Measurements from ENCODE around the gene TBC1D8.
A peak's percentile ranks its signal among the peaks of the same experiment; 100 is the strongest.

The TBC1D8 gene

GRCh38 chr2:101002562-101003277, 148.5 kb downstream of the TBC1D8 start:
- Histone ChIP-seq H3K4me3 (ENCODE audit: low read length) (peak overlapping the region; percentile 85), H3K36me3 (ENCODE audit: control insufficient read depth, insufficient read depth, low read length) (peaks cover 32% of the 10 kb centered on the region), H3K9ac (ENCODE audit: low read length) (peak overlapping the region; percentile 89), H3K4me1 (ENCODE audit: control insufficient read depth, insufficient read depth, low read length) (peaks cover 13% of the 10 kb centered on the region), H3K27me3 (ENCODE audit: control insufficient read depth, insufficient read depth, low read length) (no peaks in the 10 kb centered on the region), H3K27ac (ENCODE audit: low read depth, low read length) (peak overlapping the region; percentile 77)

GRCh38 chr2:101001691-101002561, 149.3 kb downstream of the TBC1D8 start, which contains the start of gene RPL31:
Gene RPL31, plus strand, starts transcription at chr2:101002289. Its CDS starts 413 bp downstream, at chr2:101002702.
- Histone ChIP-seq H3K36me3 (ENCODE audit: control insufficient read depth, insufficient read depth, low read length) (peaks cover 28% of the 10 kb centered on the region), H3K27me3 (ENCODE audit: control insufficient read depth, insufficient read depth, low read length) (no peaks in the 10 kb centered on the region), H3K4me1 (ENCODE audit: control insufficient read depth, insufficient read depth, low read length) (peaks cover 13% of the 10 kb centered on the region), H3K27ac (ENCODE audit: low read depth, low read length) (peak within 1 kb of the TSS; percentile 77), H3K9ac (ENCODE audit: low read length) (peak within 1 kb of the TSS; percentile 89), H3K4me3 (ENCODE audit: low read length) (peak within 1 kb of the TSS; percentile 85)

GRCh38 chr2:100999995-101000394, 151.2 kb downstream of the TBC1D8 start:
- Histone ChIP-seq H3K27ac (ENCODE audit: low read depth, low read length) (no peak overlapping the region), H3K36me3 (ENCODE audit: control insufficient read depth, insufficient read depth, low read length) (peaks cover 14% of the 10 kb centered on the region), H3K9ac (ENCODE audit: low read length) (no peak overlapping the region), H3K27me3 (ENCODE audit: control insufficient read depth, insufficient read depth, low read length) (no peaks in the 10 kb centered on the region), H3K4me3 (ENCODE audit: low read length) (no peak overlapping the region), H3K4me1 (ENCODE audit: control insufficient read depth, insufficient read depth, low read length) (peaks cover 13% of the 10 kb centered on the region)

- H3K4me3 ChIP-seq (ENCODE audit: low read length): no peak overlapping the region
- peaks cover 7% of the 10 kb centered on the region for H3K36me3 ChIP-seq (ENCODE audit: control insufficient read depth, insufficient read depth, low read length)
- no peaks in the 10 kb centered on the region for H3K27me3 ChIP-seq (ENCODE audit: control insufficient read depth, insufficient read depth, low read length)
- H3K9ac ChIP-seq (ENCODE audit: low read length): no peak overlapping the region
- H3K27ac ChIP-seq (ENCODE audit: low read depth, low read length): no peak overlapping the region
- peaks cover 8% of the 10 kb centered on the region for H3K4me1 ChIP-seq (ENCODE audit: control insufficient read depth, insufficient read depth, low read length)
Measured at GRCh38 chr2:100998235-100998573, 153.0 kb downstream of the TBC1D8 start.

GRCh38 chr2:100997509-100998234, 153.5 kb downstream of the TBC1D8 start:
- Histone ChIP-seq H3K9ac (ENCODE audit: low read length) (no peak overlapping the region), H3K36me3 (ENCODE audit: control insufficient read depth, insufficient read depth, low read length) (peaks cover 7% of the 10 kb centered on the region), H3K4me1 (ENCODE audit: control insufficient read depth, insufficient read depth, low read length) (peaks cover 5% of the 10 kb centered on the region), H3K27ac (ENCODE audit: low read depth, low read length) (no peak overlapping the region), H3K27me3 (ENCODE audit: control insufficient read depth, insufficient read depth, low read length) (no peaks in the 10 kb centered on the region), H3K4me3 (ENCODE audit: low read length) (no peak overlapping the region)

GRCh38 chr2:100995309-100996075, 155.7 kb downstream of the TBC1D8 start:
- Histone ChIP-seq H3K9ac (ENCODE audit: low read length) (no peak overlapping the region), H3K4me1 (ENCODE audit: control insufficient read depth, insufficient read depth, low read length) (no peaks in the 10 kb centered on the region), H3K4me3 (ENCODE audit: low read length) (no peak overlapping the region), H3K27me3 (ENCODE audit: control insufficient read depth, insufficient read depth, low read length) (no peaks in the 10 kb centered on the region), H3K36me3 (ENCODE audit: control insufficient read depth, insufficient read depth, low read length) (peaks cover 9% of the 10 kb centered on the region), H3K27ac (ENCODE audit: low read depth, low read length) (no peak overlapping the region)

GRCh38 chr2:100993294-100993693, 157.9 kb downstream of the TBC1D8 start:
- Histone ChIP-seq H3K4me3 (ENCODE audit: low read length) (no peak overlapping the region), H3K27me3 (ENCODE audit: control insufficient read depth, insufficient read depth, low read length) (no peaks in the 10 kb centered on the region), H3K4me1 (ENCODE audit: control insufficient read depth, insufficient read depth, low read length) (no peaks in the 10 kb centered on the region), H3K27ac (ENCODE audit: low read depth, low read length) (no peak overlapping the region), H3K9ac (ENCODE audit: low read length) (no peak overlapping the region), H3K36me3 (ENCODE audit: control insufficient read depth, insufficient read depth, low read length) (peaks cover 9% of the 10 kb centered on the region)

- H3K36me3 ChIP-seq (ENCODE audit: control insufficient read depth, insufficient read depth, low read length): peaks cover 9% of the 10 kb centered on the region
- no peak overlapping the region for H3K27ac ChIP-seq (ENCODE audit: low read depth, low read length)
- no peak overlapping the region for H3K9ac ChIP-seq (ENCODE audit: low read length)
- no peak overlapping the region for H3K4me3 ChIP-seq (ENCODE audit: low read length)
- no peaks in the 10 kb centered on the region for H3K4me1 ChIP-seq (ENCODE audit: control insufficient read depth, insufficient read depth, low read length)
- no peaks in the 10 kb centered on the region for H3K27me3 ChIP-seq (ENCODE audit: control insufficient read depth, insufficient read depth, low read length)
Measured at GRCh38 chr2:100992262-100992661, 158.9 kb downstream of the TBC1D8 start.

- no peaks in the 10 kb centered on the region for H3K27me3 ChIP-seq (ENCODE audit: control insufficient read depth, insufficient read depth, low read length)
- no peaks in the 10 kb centered on the region for H3K4me1 ChIP-seq (ENCODE audit: control insufficient read depth, insufficient read depth, low read length)
- H3K36me3 ChIP-seq (ENCODE audit: control insufficient read depth, insufficient read depth, low read length): peaks cover 9% of the 10 kb centered on the region
- H3K4me3 ChIP-seq (ENCODE audit: low read length): no peak overlapping the region
- H3K9ac ChIP-seq (ENCODE audit: low read length): no peak overlapping the region
- no peak overlapping the region for H3K27ac ChIP-seq (ENCODE audit: low read depth, low read length)
Measured at GRCh38 chr2:100991404-100991773, 159.8 kb downstream of the TBC1D8 start.

GRCh38 chr2:100990650-100991403, 160.4 kb downstream of the TBC1D8 start:
- Histone ChIP-seq H3K4me1 (ENCODE audit: control insufficient read depth, insufficient read depth, low read length) (no peaks in the 10 kb centered on the region), H3K36me3 (ENCODE audit: control insufficient read depth, insufficient read depth, low read length) (peaks cover 9% of the 10 kb centered on the region), H3K27ac (ENCODE audit: low read depth, low read length) (no peak overlapping the region), H3K27me3 (ENCODE audit: control insufficient read depth, insufficient read depth, low read length) (no peaks in the 10 kb centered on the region), H3K4me3 (ENCODE audit: low read length) (no peak overlapping the region), H3K9ac (ENCODE audit: low read length) (no peak overlapping the region)

- no peak overlapping the region for H3K4me3 ChIP-seq (ENCODE audit: low read length)
- no peaks in the 10 kb centered on the region for H3K4me1 ChIP-seq (ENCODE audit: control insufficient read depth, insufficient read depth, low read length)
- H3K27me3 ChIP-seq (ENCODE audit: control insufficient read depth, insufficient read depth, low read length): no peaks in the 10 kb centered on the region
- H3K36me3 ChIP-seq (ENCODE audit: control insufficient read depth, insufficient read depth, low read length): peaks cover 9% of the 10 kb centered on the region
- H3K9ac ChIP-seq (ENCODE audit: low read length): no peak overlapping the region
- no peak overlapping the region for H3K27ac ChIP-seq (ENCODE audit: low read depth, low read length)
Measured at GRCh38 chr2:100990166-100990565, 161.0 kb downstream of the TBC1D8 start.

Data from rectal smooth muscle tissue (tissue), 1 donor.